Neural progenitor cell (in vitro differentiated cells): ENCODE data around the gene RTP5.
"Not testable (repeated sequence)": the region's sequence is repeated elsewhere in the genome, so short reads cannot be mapped to it uniquely, and the experiment has no call there.

Experiments used
- EZH2phosphoT487 ChIP-seq: fragments of 200-600 bp; sonication (generic); IDR thresholded peaks from 2 replicates; pipeline ENCODE4 v1.6.1; 2017; ENCODE audit warnings: antibody characterized with exemption
- TF ChIP-seq, protein P1 (sequence below): fragments of 200-600 bp; sonication (generic); IDR thresholded peaks from 2 replicates; pipeline ENCODE4 v1.5.1; 2017; ENCODE audit warnings: antibody characterized with exemption, mild to moderate bottlenecking

DNA sequence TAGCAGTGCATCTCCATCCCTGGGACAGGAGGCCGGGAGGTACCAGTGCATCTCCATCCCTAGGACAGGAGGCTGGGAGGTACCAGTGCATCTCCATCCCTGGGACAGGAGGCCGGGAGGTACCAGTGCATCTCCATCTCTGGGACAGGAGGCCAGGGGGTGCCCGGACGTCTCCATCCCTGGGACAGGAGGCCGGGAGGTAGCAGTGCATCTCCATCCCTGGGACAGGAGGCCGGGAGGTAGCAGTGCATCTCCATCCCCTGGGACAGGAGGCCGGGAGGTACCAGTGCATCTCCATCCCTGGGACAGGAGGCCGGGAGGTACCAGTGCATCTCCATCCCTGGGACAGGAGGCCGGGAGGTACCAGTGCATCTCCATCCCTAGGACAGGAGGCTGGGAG, 52.1 kb downstream of the RTP5 start:
- TF ChIP-seq, protein P1, sequence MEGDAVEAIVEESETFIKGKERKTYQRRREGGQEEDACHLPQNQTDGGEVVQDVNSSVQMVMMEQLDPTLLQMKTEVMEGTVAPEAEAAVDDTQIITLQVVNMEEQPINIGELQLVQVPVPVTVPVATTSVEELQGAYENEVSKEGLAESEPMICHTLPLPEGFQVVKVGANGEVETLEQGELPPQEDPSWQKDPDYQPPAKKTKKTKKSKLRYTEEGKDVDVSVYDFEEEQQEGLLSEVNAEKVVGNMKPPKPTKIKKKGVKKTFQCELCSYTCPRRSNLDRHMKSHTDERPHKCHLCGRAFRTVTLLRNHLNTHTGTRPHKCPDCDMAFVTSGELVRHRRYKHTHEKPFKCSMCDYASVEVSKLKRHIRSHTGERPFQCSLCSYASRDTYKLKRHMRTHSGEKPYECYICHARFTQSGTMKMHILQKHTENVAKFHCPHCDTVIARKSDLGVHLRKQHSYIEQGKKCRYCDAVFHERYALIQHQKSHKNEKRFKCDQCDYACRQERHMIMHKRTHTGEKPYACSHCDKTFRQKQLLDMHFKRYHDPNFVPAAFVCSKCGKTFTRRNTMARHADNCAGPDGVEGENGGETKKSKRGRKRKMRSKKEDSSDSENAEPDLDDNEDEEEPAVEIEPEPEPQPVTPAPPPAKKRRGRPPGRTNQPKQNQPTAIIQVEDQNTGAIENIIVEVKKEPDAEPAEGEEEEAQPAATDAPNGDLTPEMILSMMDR: not testable (repeated sequence)
- TF ChIP-seq EZH2phosphoT487: not testable (repeated sequence)
